Rectal smooth muscle tissue (tissue), 1 donor: ENCODE measurements around the gene CAMSAP1.

Experiments used
- H3K27ac ChIP-seq: one replicate; pipeline ENCODE4 v1.7.0; 2013; ENCODE audit warnings: low read depth, low read length, inconsistent platforms
- H3K27me3 ChIP-seq: one replicate; pipeline ENCODE4 v1.7.0; 2013; ENCODE audit warnings: low read length; ENCODE audit not compliant: control insufficient read depth, insufficient read depth
- H3K36me3 ChIP-seq: one replicate; pipeline ENCODE4 v1.7.0; 2013; ENCODE audit warnings: low read length; ENCODE audit not compliant: control insufficient read depth, insufficient read depth
- H3K4me1 ChIP-seq: one replicate; pipeline ENCODE4 v1.7.0; 2013; ENCODE audit warnings: low read length; ENCODE audit not compliant: control insufficient read depth, insufficient read depth
- H3K4me3 ChIP-seq: one replicate; pipeline ENCODE4 v1.7.0; 2013; ENCODE audit warnings: low read length
- H3K9ac ChIP-seq: one replicate; pipeline ENCODE4 v1.7.0; 2013; ENCODE audit warnings: low read length

Gene CAMSAP1

DNA sequence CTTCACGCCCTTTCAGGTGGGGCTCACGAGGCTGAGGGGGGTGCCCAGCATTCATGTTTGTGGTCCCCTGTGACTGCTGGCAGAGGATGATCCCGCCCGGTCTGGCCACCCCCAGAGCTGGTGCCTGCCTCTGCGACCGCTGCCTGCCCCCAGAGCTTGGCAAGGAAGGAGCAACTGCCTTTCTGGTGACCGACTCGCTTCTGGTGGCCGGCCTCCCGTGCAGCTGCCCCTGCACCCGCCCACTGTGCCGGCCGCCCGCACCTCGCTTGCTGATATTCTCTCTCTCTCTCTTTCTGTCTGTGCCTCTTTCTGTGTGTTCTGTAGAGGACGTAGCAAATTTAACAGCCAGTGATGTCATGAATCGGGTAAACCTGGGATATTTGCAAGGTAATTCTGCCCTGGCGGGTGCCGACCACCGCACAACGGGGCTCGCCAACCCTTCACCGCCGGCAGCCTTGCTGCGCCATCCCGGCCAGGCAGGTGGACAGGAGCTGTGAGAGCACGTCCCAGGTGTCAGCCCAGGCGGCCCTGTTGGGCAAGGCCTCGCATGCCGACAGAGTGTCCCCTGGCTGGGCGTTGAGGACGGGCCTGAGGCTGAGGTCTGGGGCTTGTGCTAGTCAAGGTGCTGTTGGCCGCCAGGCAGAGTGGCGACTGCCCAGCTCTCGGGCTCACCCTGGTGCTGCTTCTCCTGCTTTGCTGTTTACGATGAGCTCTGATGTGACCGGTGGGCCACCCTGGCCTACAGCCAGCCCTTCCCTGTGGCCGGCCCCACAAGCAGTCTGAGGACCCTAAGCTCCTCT is 119.4 kb downstream of the CAMSAP1 start:
- H3K9ac ChIP-seq, result no peak overlapping the region
- H3K36me3 ChIP-seq, result no peaks in the 10 kb centered on the region
- no peak overlapping the region for H3K4me3 ChIP-seq
- H3K4me1 ChIP-seq, result no peaks in the 10 kb centered on the region
- no peaks in the 10 kb centered on the region for H3K27me3 ChIP-seq
- no peak overlapping the region for H3K27ac ChIP-seq

DNA sequence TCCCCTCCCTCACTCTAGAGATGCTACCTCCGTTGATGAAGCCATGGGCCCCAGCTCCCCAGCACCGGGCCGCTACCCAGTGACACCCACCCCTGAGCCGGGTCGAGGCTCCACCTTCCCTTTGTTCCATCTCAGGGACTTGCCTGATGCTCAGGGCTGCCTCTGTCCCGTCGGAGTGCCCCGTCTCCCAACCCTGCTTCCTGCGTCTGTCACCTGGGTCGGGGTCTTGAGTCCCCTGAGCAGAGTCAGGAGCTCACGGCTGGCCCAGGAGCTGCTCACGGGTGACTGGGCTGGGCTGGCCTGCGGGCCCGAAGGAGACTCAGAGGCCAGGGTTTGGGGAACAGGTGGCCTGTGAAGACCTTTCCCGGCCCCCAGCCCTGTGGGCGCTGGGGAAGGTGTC is 120.0 kb downstream of the CAMSAP1 start:
- Histone ChIP-seq H3K36me3 (no peaks in the 10 kb centered on the region), H3K4me3 (no peak overlapping the region), H3K27ac (no peak overlapping the region), H3K27me3 (no peaks in the 10 kb centered on the region), H3K4me1 (no peaks in the 10 kb centered on the region), H3K9ac (no peak overlapping the region)

GRCh38 chr9:135786146-135786690 is 121.1 kb downstream of the CAMSAP1 start:
- H3K27ac ChIP-seq, result no peak overlapping the region
- H3K4me1 ChIP-seq, result no peaks in the 10 kb centered on the region
- H3K4me3 ChIP-seq, result no peak overlapping the region
- H3K36me3 ChIP-seq, result no peaks in the 10 kb centered on the region
- no peak overlapping the region for H3K9ac ChIP-seq
- no peaks in the 10 kb centered on the region for H3K27me3 ChIP-seq

GRCh38 chr9:135785013-135785575 is 122.3 kb downstream of the CAMSAP1 start:
- H3K27ac ChIP-seq, result no peak overlapping the region
- no peak overlapping the region for H3K4me3 ChIP-seq
- H3K9ac ChIP-seq, result no peak overlapping the region
- no peaks in the 10 kb centered on the region for H3K27me3 ChIP-seq
- H3K36me3 ChIP-seq, result no peaks in the 10 kb centered on the region
- no peaks in the 10 kb centered on the region for H3K4me1 ChIP-seq

- Histone ChIP-seq H3K27ac (no peak overlapping the region), H3K36me3 (no peaks in the 10 kb centered on the region), H3K27me3 (peaks cover 4% of the 10 kb centered on the region), H3K4me1 (no peaks in the 10 kb centered on the region), H3K4me3 (no peak overlapping the region), H3K9ac (no peak overlapping the region)
Observed at GRCh38 chr9:135783540-135784245, 123.7 kb downstream of the CAMSAP1 start.

- no peak overlapping the region for H3K4me3 ChIP-seq
- no peaks in the 10 kb centered on the region for H3K4me1 ChIP-seq
- no peak overlapping the region for H3K9ac ChIP-seq
- no peak overlapping the region for H3K27ac ChIP-seq
- H3K36me3 ChIP-seq, result no peaks in the 10 kb centered on the region
- H3K27me3 ChIP-seq, result peaks cover 4% of the 10 kb centered on the region
Observed at GRCh38 chr9:135782946-135783345, 124.4 kb downstream of the CAMSAP1 start.

DNA sequence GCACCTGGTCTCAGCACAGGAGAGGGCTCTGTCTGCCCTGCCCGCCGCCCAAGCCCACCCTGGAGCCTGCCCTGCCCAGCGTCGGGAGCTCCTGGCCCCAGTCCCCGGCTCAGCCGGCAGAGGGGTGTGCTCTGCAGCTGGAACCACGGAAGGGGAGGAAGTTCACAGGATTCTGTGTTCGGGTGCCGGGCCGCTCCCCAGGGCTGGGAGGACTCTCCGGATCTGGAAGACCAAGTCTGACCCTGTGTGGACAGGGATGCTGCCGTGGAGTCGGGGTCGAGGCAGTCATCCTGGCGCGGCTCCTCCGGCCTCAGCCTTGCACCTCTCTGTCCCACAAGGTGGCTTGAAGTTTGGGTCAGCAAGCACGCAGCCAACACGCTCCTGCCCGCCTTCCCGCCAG is 126.7 kb downstream of the CAMSAP1 start:
- peaks cover 4% of the 10 kb centered on the region for H3K27me3 ChIP-seq
- no peaks in the 10 kb centered on the region for H3K4me1 ChIP-seq
- no peak overlapping the region for H3K27ac ChIP-seq
- no peaks in the 10 kb centered on the region for H3K36me3 ChIP-seq
- H3K9ac ChIP-seq, result no peak overlapping the region
- H3K4me3 ChIP-seq, result no peak overlapping the region

DNA sequence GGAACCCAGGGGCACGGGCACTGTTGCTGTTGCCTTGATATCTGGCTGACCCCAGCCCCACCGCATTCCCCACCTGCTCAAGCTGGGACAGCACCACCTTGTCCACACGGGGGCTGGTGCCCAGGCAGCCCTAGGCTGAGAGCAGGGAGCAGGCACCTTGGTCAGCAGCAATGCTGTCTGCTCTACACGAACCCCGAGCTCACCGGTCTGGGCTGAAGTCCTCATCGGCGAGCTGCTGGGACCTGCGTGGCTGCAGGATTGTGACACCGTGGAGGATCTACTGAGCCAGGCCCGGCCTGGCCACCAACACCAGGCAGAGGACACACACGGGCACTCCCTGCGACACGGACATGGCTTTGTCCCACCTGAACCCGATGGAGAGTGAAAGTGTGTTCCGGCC is 127.3 kb downstream of the CAMSAP1 start:
- Histone ChIP-seq H3K27ac (no peak overlapping the region), H3K4me3 (no peak overlapping the region), H3K36me3 (no peaks in the 10 kb centered on the region), H3K4me1 (no peaks in the 10 kb centered on the region), H3K27me3 (peaks cover 4% of the 10 kb centered on the region), H3K9ac (no peak overlapping the region)

- H3K36me3 ChIP-seq, result no peaks in the 10 kb centered on the region
- peaks cover 4% of the 10 kb centered on the region for H3K27me3 ChIP-seq
- no peak overlapping the region for H3K4me3 ChIP-seq
- no peak overlapping the region for H3K9ac ChIP-seq
- no peaks in the 10 kb centered on the region for H3K4me1 ChIP-seq
- no peak overlapping the region for H3K27ac ChIP-seq
Observed at GRCh38 chr9:135779571-135779970, 127.8 kb downstream of the CAMSAP1 start.

GRCh38 chr9:135778421-135778820 is 128.9 kb downstream of the CAMSAP1 start:
- Histone ChIP-seq H3K27ac (no peak overlapping the region), H3K4me1 (no peaks in the 10 kb centered on the region), H3K27me3 (peaks cover 6% of the 10 kb centered on the region), H3K36me3 (no peaks in the 10 kb centered on the region), H3K9ac (no peak overlapping the region), H3K4me3 (no peak overlapping the region)

DNA sequence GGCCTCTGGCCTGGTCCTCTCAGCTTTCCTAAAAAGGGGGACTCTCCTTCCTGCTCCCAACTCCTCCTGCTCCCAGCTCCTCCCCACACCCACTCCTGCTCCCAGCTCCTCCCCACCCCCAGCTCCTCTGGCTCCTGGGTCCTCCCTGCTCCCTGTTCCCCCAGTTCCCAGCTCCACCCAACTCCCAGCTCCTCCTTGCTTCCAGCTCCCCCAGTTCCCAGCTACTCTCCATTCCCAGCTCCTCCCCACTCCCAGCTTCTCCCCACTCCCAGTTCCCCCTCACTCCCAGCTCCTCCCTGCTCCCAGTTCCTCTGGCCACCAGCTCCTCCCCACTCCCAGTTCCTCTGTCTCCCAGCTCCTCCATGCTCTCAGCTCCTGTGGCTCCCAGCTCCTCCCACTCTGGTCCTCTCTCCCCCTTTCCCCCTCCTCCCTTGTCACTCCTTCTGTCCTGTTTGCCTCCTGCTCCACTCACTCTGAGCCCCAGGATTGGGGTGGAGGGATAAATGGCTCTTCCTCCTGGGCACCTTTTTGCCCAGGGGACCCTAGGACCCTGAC is 129.6 kb downstream of the CAMSAP1 start:
- peaks cover 7% of the 10 kb centered on the region for H3K27me3 ChIP-seq
- H3K27ac ChIP-seq, result no peak overlapping the region
- no peaks in the 10 kb centered on the region for H3K36me3 ChIP-seq
- no peaks in the 10 kb centered on the region for H3K4me1 ChIP-seq
- no peak overlapping the region for H3K9ac ChIP-seq
- H3K4me3 ChIP-seq, result no peak overlapping the region

- Histone ChIP-seq H3K27ac (no peak overlapping the region), H3K36me3 (no peaks in the 10 kb centered on the region), H3K4me3 (no peak overlapping the region), H3K27me3 (peaks cover 8% of the 10 kb centered on the region), H3K9ac (no peak overlapping the region), H3K4me1 (no peaks in the 10 kb centered on the region)
Observed at GRCh38 chr9:135776893-135777622, 130.3 kb downstream of the CAMSAP1 start.
